Vagina (tissue), 2 donors: ENCODE data around the gene ANGPTL4. TPM values are rescaled to one million over a fixed set of nuclear protein-coding genes. Genes with fewer than 3 reads are reported as not detected.
A peak's percentile ranks its signal among the peaks of the same experiment; 100 is the strongest.

Source experiments
- DNase-seq, 2 donors: peaks; one replicate each; pipeline ENCODE4 v3.0.0-alpha.2; 2017; ENCODE audit errors: extremely low spot score in 2 of 2
- H3K27ac ChIP-seq: fragments of 200-600 bp; sonication (generic); one replicate; pipeline ENCODE4 v1.5.1; 2019
- H3K27me3 ChIP-seq: fragments of 200-600 bp; sonication (generic); one replicate; pipeline ENCODE4 v1.5.1; 2019
- H3K36me3 ChIP-seq, 2 donors: fragments of 200-600 bp; sonication (generic); one replicate each; pipeline ENCODE4 v1.5.1; 2017 to 2019
- H3K4me1 ChIP-seq: fragments of 200-600 bp; sonication (generic); one replicate; pipeline ENCODE4 v1.5.1; 2019
- H3K4me3 ChIP-seq, 2 donors: fragments of 200-600 bp; sonication (generic); 1 replicate in 1 of 2; 2 replicates in 1 of 2; pipeline ENCODE4 v1.5.1; 2016 to 2019
- H3K9me3 ChIP-seq: fragments of 200-600 bp; sonication (generic); one replicate; pipeline ENCODE4 v1.5.1; 2019
- CTCF ChIP-seq, 3 experiments: fragments of 450-650 bp in 2 of 3; fragments of 200-600 bp in 1 of 3; sonication (generic) in 1 of 3; IDR thresholded peaks; one replicate each; pipeline ENCODE4 v1.5.1; 2017 to 2019; ENCODE audit warnings: antibody characterized with exemption in 3 of 3, mild to moderate bottlenecking in 2 of 3, moderate library complexity in 2 of 3
- POLR2A ChIP-seq, 2 donors: fragments of 450-650 bp; IDR thresholded peaks; one replicate each; pipeline ENCODE4 v1.6.1; 2017; ENCODE audit warnings: antibody characterized with exemption in 2 of 2, mild to moderate bottlenecking in 2 of 2, moderate library complexity in 2 of 2
- POLR2AphosphoS5 ChIP-seq, 2 donors: sonication (generic); formaldehyde crosslinking; IDR thresholded peaks; one replicate each; pipeline ENCODE4 v1.9.0; 2017; ENCODE audit warnings: antibody characterized with exemption in 2 of 2, mild to moderate bottlenecking in 2 of 2, low read depth in 1 of 2; ENCODE audit not compliant: insufficient read depth in 1 of 2
- intact Hi-C: fragments of 100-400 bp; cut with DNase I; formaldehyde crosslinking; loops from one replicate; pipeline ENCODE4 v1.15.1; 2023
- total RNA-seq: library from RNA; depleted of rRNA; stranded (reverse); fragments of >200 nt; gene quantifications from one replicate; pipeline ENCODE4 v1.2.3, GENCODE V29; 2016

ANGPTL4 gene
- total RNA-seq, 1 donor from 2014 or later = 92.8 TPM

- Histone ChIP-seq H3K36me3 (peaks cover 0 to 17% of the 10 kb centered on the region in 2 donors), H3K27me3 (no peaks in the 10 kb centered on the region), H3K9me3 (no peaks in the 10 kb centered on the region), H3K4me3 (peak overlapping the region; percentile 83 to 98), H3K4me1 (peaks cover 37% of the 10 kb centered on the region), H3K27ac (peak overlapping the region; percentile 95)
- intact Hi-C loops = no loop called here
- DNase-seq = no peak
- no peak for TF ChIP-seq POLR2A (IDR thresholded peaks at IDR 0.05)
- no peak for TF ChIP-seq CTCF (IDR thresholded peaks at IDR 0.05)
- no peak for TF ChIP-seq POLR2AphosphoS5 (IDR thresholded peaks at IDR 0.05; ENCODE audit: insufficient read depth in 1 of 2, low read depth in 1 of 2)
Observed at GRCh38 chr19:8320564-8321066, 43.3 kb upstream of the ANGPTL4 start.

GRCh38 chr19:8321067-8321985 is 42.6 kb upstream of the ANGPTL4 start, which contains the start of the genes NDUFA7 and RPS28:
Gene NDUFA7, minus strand, starts transcription at chr19:8321375. Its CDS starts 17 bp downstream, at chr19:8321358.
Gene RPS28, plus strand, starts transcription at chr19:8321496. Its CDS starts 35 bp downstream, at chr19:8321531.
- Histone ChIP-seq H3K9me3 (no peaks in the 10 kb centered on the region), H3K36me3 (peaks cover 0 to 15% of the 10 kb centered on the region in 2 donors), H3K4me3 (peak within 1 kb of the TSS; percentile 83 to 98), H3K27me3 (no peaks in the 10 kb centered on the region), H3K4me1 (peaks cover 37% of the 10 kb centered on the region), H3K27ac (peak within 1 kb of the TSS; percentile 95)
- peak in 1 of 2 donors; percentile 97 for DNase-seq
- peak in 1 of 2 donors; percentile 88 for TF ChIP-seq POLR2A (IDR thresholded peaks at IDR 0.05)
- TF ChIP-seq CTCF (IDR thresholded peaks at IDR 0.05) = peak; percentile 30 to 36 (median 35)
- TF ChIP-seq POLR2AphosphoS5 (IDR thresholded peaks at IDR 0.05; ENCODE audit: insufficient read depth in 1 of 2, low read depth in 1 of 2) = peak; percentile 94 to 98
- intact Hi-C loops = no loop called here

DNA sequence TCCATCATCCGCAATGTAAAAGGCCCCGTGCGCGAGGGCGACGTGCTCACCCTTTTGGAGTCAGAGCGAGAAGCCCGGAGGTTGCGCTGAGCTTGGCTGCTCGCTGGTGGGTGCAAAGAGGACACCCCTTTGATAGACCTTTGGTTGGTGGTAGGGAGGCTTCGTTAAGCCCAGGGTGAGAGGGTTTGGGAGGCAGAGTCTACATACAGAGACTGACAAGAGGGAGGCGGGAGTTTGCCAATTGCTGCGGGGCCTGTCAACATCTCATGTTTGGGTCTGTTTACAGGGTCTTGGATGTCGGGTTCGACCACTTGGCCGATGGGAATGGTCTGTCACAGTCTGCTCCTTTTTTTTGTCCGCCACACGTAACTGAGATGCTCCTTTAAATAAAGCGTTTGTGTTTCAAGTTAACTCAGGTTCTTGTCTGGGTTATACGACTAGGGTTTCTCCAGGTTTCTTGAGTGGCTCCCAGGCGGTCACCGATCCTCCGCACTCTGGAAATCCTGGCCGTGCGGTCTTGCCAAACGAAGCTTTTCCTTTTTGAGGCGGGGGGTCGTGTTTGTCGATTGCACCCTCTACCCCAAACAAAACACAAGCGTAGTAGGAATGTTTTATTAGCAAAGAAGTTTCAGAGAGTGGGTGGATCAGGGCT is 41.8 kb upstream of the ANGPTL4 start:
- no peak for DNase-seq
- intact Hi-C loops = no loop called here
- Histone ChIP-seq H3K4me3 (peak overlapping the region; percentile 83 to 98), H3K9me3 (no peaks in the 10 kb centered on the region), H3K36me3 (peaks cover 0 to 15% of the 10 kb centered on the region in 2 donors), H3K4me1 (peaks cover 37% of the 10 kb centered on the region), H3K27me3 (no peaks in the 10 kb centered on the region), H3K27ac (peak overlapping the region; percentile 95)
- TF ChIP-seq POLR2A (IDR thresholded peaks at IDR 0.05) (no peak), POLR2AphosphoS5 (IDR thresholded peaks at IDR 0.05; ENCODE audit: insufficient read depth in 1 of 2, low read depth in 1 of 2) (no peak), CTCF (IDR thresholded peaks at IDR 0.05) (no peak)

DNA sequence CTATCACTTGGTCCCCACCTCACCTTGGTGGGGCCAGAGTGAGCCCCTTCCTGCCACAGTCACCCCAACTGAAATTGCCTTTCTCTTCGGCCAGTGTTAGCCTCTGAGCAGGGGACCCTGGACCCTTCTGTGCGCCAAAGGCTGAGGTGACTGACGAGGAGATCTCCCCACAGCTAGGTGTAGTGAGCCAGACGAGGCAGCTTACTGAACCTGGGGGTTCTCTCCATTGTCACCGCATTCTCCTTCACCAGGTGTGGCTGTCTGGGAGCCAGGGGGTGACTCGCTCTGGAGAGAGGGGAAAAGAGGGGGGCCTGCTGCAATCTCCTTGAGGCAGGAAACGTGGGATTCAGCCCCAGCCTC is 41.3 kb upstream of the ANGPTL4 start:
- TF ChIP-seq POLR2AphosphoS5 (IDR thresholded peaks at IDR 0.05; ENCODE audit: insufficient read depth in 1 of 2, low read depth in 1 of 2) = no peak
- TF ChIP-seq POLR2A (IDR thresholded peaks at IDR 0.05) = no peak
- no peak for TF ChIP-seq CTCF (IDR thresholded peaks at IDR 0.05)
- Histone ChIP-seq H3K4me3 (peak overlapping the region; percentile 83 to 98), H3K9me3 (no peaks in the 10 kb centered on the region), H3K27me3 (no peaks in the 10 kb centered on the region), H3K36me3 (peaks cover 0 to 15% of the 10 kb centered on the region in 2 donors), H3K27ac (peak overlapping the region; percentile 95), H3K4me1 (peaks cover 37% of the 10 kb centered on the region)
- no peak for DNase-seq
- intact Hi-C loops = no loop called here
